HL-60 (cell line): ENCODE data around the gene CNIH3.

Experiments used
- POLR2AphosphoS5 ChIP-seq: IDR thresholded peaks from 2 replicates; pipeline ENCODE4 v1.6.1; 2012; ENCODE audit warnings: low read depth
- TF ChIP-seq, protein P1 (sequence below): IDR thresholded peaks from one replicate; pipeline ENCODE4 v1.5.1; 2011; ENCODE audit warnings: low read length, control low read depth, inconsistent platforms; ENCODE audit not compliant: insufficient read depth

DNA sequence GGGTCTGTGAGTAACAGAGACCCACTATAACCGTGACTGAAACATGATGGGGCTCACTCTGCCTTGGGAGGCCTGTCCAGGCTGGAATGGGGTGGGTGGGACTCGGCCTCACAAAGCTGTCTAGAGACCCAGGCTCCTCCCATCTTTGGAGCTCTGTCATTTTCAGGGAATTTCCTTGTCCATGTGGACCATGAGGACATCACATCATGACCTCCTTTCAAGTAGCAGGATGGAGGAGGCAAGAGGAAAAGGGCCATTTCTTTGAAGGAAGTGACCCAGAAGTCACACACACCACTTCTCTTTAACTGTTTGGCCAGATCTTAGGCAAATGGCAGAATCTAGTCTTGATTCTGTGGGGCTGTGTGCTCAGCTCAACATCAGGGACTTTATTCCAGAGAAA, 79.9 kb downstream of the CNIH3 start:
- TF ChIP-seq, protein P1, sequence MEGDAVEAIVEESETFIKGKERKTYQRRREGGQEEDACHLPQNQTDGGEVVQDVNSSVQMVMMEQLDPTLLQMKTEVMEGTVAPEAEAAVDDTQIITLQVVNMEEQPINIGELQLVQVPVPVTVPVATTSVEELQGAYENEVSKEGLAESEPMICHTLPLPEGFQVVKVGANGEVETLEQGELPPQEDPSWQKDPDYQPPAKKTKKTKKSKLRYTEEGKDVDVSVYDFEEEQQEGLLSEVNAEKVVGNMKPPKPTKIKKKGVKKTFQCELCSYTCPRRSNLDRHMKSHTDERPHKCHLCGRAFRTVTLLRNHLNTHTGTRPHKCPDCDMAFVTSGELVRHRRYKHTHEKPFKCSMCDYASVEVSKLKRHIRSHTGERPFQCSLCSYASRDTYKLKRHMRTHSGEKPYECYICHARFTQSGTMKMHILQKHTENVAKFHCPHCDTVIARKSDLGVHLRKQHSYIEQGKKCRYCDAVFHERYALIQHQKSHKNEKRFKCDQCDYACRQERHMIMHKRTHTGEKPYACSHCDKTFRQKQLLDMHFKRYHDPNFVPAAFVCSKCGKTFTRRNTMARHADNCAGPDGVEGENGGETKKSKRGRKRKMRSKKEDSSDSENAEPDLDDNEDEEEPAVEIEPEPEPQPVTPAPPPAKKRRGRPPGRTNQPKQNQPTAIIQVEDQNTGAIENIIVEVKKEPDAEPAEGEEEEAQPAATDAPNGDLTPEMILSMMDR, result no peak
- no peak for TF ChIP-seq POLR2AphosphoS5
